Measurements from ENCODE around the gene ATF7IP2. TPM values are rescaled to one million over a fixed set of nuclear protein-coding genes. Genes with fewer than 3 reads are reported as not detected.

ATF7IP2 gene
- total and polyA plus RNA-seq, 2 donors (not counting 1 experiment from before 2014, with no cell fraction given), result 0.89 to 1.2 TPM

DNA sequence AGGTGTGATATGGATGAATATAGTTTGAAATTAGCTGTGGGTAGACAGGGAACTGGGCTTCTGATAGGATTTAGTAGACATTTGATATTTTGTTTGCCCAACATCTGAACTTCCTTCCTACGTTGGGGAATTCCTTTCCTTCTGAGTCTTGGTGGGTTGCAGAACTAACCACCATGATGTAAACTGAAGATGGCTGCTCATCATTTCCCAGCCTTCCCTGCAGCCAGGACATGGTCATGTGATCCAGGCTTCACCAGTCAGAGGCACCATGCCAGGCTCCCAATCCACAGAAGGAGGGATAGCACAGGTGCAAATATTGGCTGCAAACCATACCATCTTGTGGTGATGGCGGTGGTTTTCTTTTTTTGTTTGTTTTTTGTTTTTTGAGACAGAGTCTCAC, 137.1 kb downstream of the ATF7IP2 start:
- Histone ChIP-seq H3K36me3 (ENCODE audit: control insufficient read depth, insufficient read depth, low read length) (no peaks in the 10 kb centered on the region), H3K4me3 (replicated peaks in 1 of 4; ENCODE audit: control extremely low read depth in 1 of 4, insufficient read depth in 1 of 4, low read depth in 3 of 4, low read length in 4 of 4) (no peak overlapping the region), H3K9me3 (ENCODE audit: control insufficient read depth, insufficient read depth, low read depth, low read length) (no peaks in the 10 kb centered on the region), H2AFZ (ENCODE audit: low read length) (no peak overlapping the region), H3K4me1 (ENCODE audit: control insufficient read depth, extremely low read depth, insufficient read depth, low read length) (no peaks in the 10 kb centered on the region), H3K27me3 (ENCODE audit: control insufficient read depth, insufficient read depth, low read length) (no peaks in the 10 kb centered on the region), H3K4me2 (ENCODE audit: extremely low read depth, insufficient read depth, low read length) (no peak overlapping the region), H3K79me2 (ENCODE audit: control insufficient read depth, insufficient read depth, low read length) (no peaks in the 10 kb centered on the region), H3K9ac (ENCODE audit: insufficient read depth, low read length) (no peak overlapping the region), H3K27ac (ENCODE audit: insufficient read depth, low read length) (no peak overlapping the region), H4K20me1 (ENCODE audit: control insufficient read depth, extremely low read depth, insufficient read depth, low read length) (no peaks in the 10 kb centered on the region)
- no peak for DNase-seq (ENCODE audit: low read depth in 2 of 2)
- TF ChIP-seq CTCF (conservative IDR thresholded peaks at IDR 0.05 in 1 of 2, IDR thresholded peaks at IDR 0.05 in 1 of 2; ENCODE audit: low read depth in 1 of 2, low read length in 2 of 2) (no peak), EZH2 (IDR thresholded peaks at IDR 0.05; ENCODE audit: low read length, missing control alignments) (no peak)

- Histone ChIP-seq H4K20me1 (ENCODE audit: control insufficient read depth, extremely low read depth, insufficient read depth, low read length) (no peaks in the 10 kb centered on the region), H3K9ac (ENCODE audit: insufficient read depth, low read length) (no peak overlapping the region), H3K4me3 (replicated peaks in 1 of 4; ENCODE audit: control extremely low read depth in 1 of 4, insufficient read depth in 1 of 4, low read depth in 3 of 4, low read length in 4 of 4) (no peak overlapping the region), H3K36me3 (ENCODE audit: control insufficient read depth, insufficient read depth, low read length) (no peaks in the 10 kb centered on the region), H3K4me2 (ENCODE audit: extremely low read depth, insufficient read depth, low read length) (no peak overlapping the region), H3K27ac (ENCODE audit: insufficient read depth, low read length) (no peak overlapping the region), H3K4me1 (ENCODE audit: control insufficient read depth, extremely low read depth, insufficient read depth, low read length) (no peaks in the 10 kb centered on the region), H3K9me3 (ENCODE audit: control insufficient read depth, insufficient read depth, low read depth, low read length) (no peaks in the 10 kb centered on the region), H2AFZ (ENCODE audit: low read length) (no peak overlapping the region), H3K79me2 (ENCODE audit: control insufficient read depth, insufficient read depth, low read length) (no peaks in the 10 kb centered on the region), H3K27me3 (ENCODE audit: control insufficient read depth, insufficient read depth, low read length) (no peaks in the 10 kb centered on the region)
- DNase-seq (ENCODE audit: low read depth in 2 of 2), result no peak
- TF ChIP-seq CTCF (conservative IDR thresholded peaks at IDR 0.05 in 1 of 2, IDR thresholded peaks at IDR 0.05 in 1 of 2; ENCODE audit: low read depth in 1 of 2, low read length in 2 of 2) (no peak), EZH2 (IDR thresholded peaks at IDR 0.05; ENCODE audit: low read length, missing control alignments) (no peak)
These were observed 139.5 kb downstream of the ATF7IP2 start for GRCh38 chr16:10525214-10525825.

- Histone ChIP-seq H3K4me1 (ENCODE audit: control insufficient read depth, extremely low read depth, insufficient read depth, low read length) (no peaks in the 10 kb centered on the region), H2AFZ (ENCODE audit: low read length) (no peak overlapping the region), H3K79me2 (ENCODE audit: control insufficient read depth, insufficient read depth, low read length) (no peaks in the 10 kb centered on the region), H3K9me3 (ENCODE audit: control insufficient read depth, insufficient read depth, low read depth, low read length) (no peaks in the 10 kb centered on the region), H3K27me3 (ENCODE audit: control insufficient read depth, insufficient read depth, low read length) (no peaks in the 10 kb centered on the region), H3K27ac (ENCODE audit: insufficient read depth, low read length) (no peak overlapping the region), H3K4me2 (ENCODE audit: extremely low read depth, insufficient read depth, low read length) (no peak overlapping the region), H3K9ac (ENCODE audit: insufficient read depth, low read length) (no peak overlapping the region), H3K4me3 (replicated peaks in 1 of 4; ENCODE audit: control extremely low read depth in 1 of 4, insufficient read depth in 1 of 4, low read depth in 3 of 4, low read length in 4 of 4) (no peak overlapping the region), H4K20me1 (ENCODE audit: control insufficient read depth, extremely low read depth, insufficient read depth, low read length) (no peaks in the 10 kb centered on the region), H3K36me3 (ENCODE audit: control insufficient read depth, insufficient read depth, low read length) (no peaks in the 10 kb centered on the region)
- TF ChIP-seq EZH2 (IDR thresholded peaks at IDR 0.05; ENCODE audit: low read length, missing control alignments) (no peak), CTCF (conservative IDR thresholded peaks at IDR 0.05 in 1 of 2, IDR thresholded peaks at IDR 0.05 in 1 of 2; ENCODE audit: low read depth in 1 of 2, low read length in 2 of 2) (no peak)
- no peak for DNase-seq (ENCODE audit: low read depth in 2 of 2)
These were observed 141.1 kb downstream of the ATF7IP2 start for GRCh38 chr16:10526962-10527361.
